ENCODE data around the gene SLC1A3.

SLC1A3 gene

GRCh38 chr5:36646507-36647023 is 40.2 kb downstream of the SLC1A3 start:
- Histone ChIP-seq H3K4me3 (ENCODE audit: low read depth in 1 of 2, low read length in 1 of 2) (no peak overlapping the region), H3K9me3 (no peaks in the 10 kb centered on the region), H3K4me1 (ENCODE audit: control insufficient read depth in 1 of 2, insufficient read depth in 1 of 2, low read depth in 1 of 2, low read length in 1 of 2) (no peaks in the 10 kb centered on the region), H3K27me3 (no peaks in the 10 kb centered on the region), H3K27ac (no peak overlapping the region), H3K36me3 (no peaks in the 10 kb centered on the region)
- no peak for TF ChIP-seq CTCF (IDR thresholded peaks at IDR 0.05)

- no peaks in the 10 kb centered on the region for H3K9me3 ChIP-seq
- H3K27me3 ChIP-seq, result no peaks in the 10 kb centered on the region
- TF ChIP-seq CTCF (IDR thresholded peaks at IDR 0.05), result no peak
- H3K4me1 ChIP-seq (ENCODE audit: control insufficient read depth in 1 of 2, insufficient read depth in 1 of 2, low read depth in 1 of 2, low read length in 1 of 2), result no peaks in the 10 kb centered on the region
- no peaks in the 10 kb centered on the region for H3K36me3 ChIP-seq
- H3K4me3 ChIP-seq (ENCODE audit: low read depth in 1 of 2, low read length in 1 of 2), result no peak overlapping the region
- H3K27ac ChIP-seq, result no peak overlapping the region
These were observed 40.6 kb downstream of the SLC1A3 start for GRCh38 chr5:36647046-36647445.

GRCh38 chr5:36648426-36648825 is 42.0 kb downstream of the SLC1A3 start:
- no peak for TF ChIP-seq CTCF (IDR thresholded peaks at IDR 0.05)

GRCh38 chr5:36651761-36652685 is 45.6 kb downstream of the SLC1A3 start:
- H3K27me3 ChIP-seq, result no peaks in the 10 kb centered on the region
- no peak overlapping the region for H3K4me3 ChIP-seq (ENCODE audit: low read depth in 1 of 2, low read length in 1 of 2)
- H3K36me3 ChIP-seq, result no peaks in the 10 kb centered on the region
- H3K9me3 ChIP-seq, result no peaks in the 10 kb centered on the region
- H3K27ac ChIP-seq, result no peak overlapping the region
- peaks cover 6 to 15% of the 10 kb centered on the region in 2 experiments for H3K4me1 ChIP-seq (ENCODE audit: control insufficient read depth in 1 of 2, insufficient read depth in 1 of 2, low read depth in 1 of 2, low read length in 1 of 2)
- TF ChIP-seq CTCF (IDR thresholded peaks at IDR 0.05), result no peak

More at GRCh38 chr5:36648426-36648825, 42.0 kb downstream of the SLC1A3 start:
- H3K4me1 ChIP-seq (ENCODE audit: control insufficient read depth in 1 of 2, insufficient read depth in 1 of 2, low read depth in 1 of 2, low read length in 1 of 2), result no peaks in the 10 kb centered on the region
- no peaks in the 10 kb centered on the region for H3K36me3 ChIP-seq
- no peaks in the 10 kb centered on the region for H3K27me3 ChIP-seq
- H3K27ac ChIP-seq, result no peak overlapping the region
- H3K4me3 ChIP-seq (ENCODE audit: low read depth in 1 of 2, low read length in 1 of 2), result no peak overlapping the region
- no peaks in the 10 kb centered on the region for H3K9me3 ChIP-seq

GRCh38 chr5:36653044-36653705 is 46.8 kb downstream of the SLC1A3 start:
- no peak for TF ChIP-seq CTCF (IDR thresholded peaks at IDR 0.05)
- Histone ChIP-seq H3K27ac (no peak overlapping the region), H3K9me3 (no peaks in the 10 kb centered on the region), H3K4me1 (ENCODE audit: control insufficient read depth in 1 of 2, insufficient read depth in 1 of 2, low read depth in 1 of 2, low read length in 1 of 2) (peaks cover 17 to 26% of the 10 kb centered on the region in 2 experiments), H3K4me3 (ENCODE audit: low read depth in 1 of 2, low read length in 1 of 2) (no peak overlapping the region), H3K36me3 (no peaks in the 10 kb centered on the region), H3K27me3 (no peaks in the 10 kb centered on the region)

Data from neutrophil (primary cell).